Measurements from ENCODE around the gene PSMA7. TPM values are rescaled to one million over a fixed set of nuclear protein-coding genes. Genes with fewer than 3 reads are reported as not detected.

PSMA7 gene
- polyA plus RNA-seq, 1 experiment, result 478 TPM

DNA sequence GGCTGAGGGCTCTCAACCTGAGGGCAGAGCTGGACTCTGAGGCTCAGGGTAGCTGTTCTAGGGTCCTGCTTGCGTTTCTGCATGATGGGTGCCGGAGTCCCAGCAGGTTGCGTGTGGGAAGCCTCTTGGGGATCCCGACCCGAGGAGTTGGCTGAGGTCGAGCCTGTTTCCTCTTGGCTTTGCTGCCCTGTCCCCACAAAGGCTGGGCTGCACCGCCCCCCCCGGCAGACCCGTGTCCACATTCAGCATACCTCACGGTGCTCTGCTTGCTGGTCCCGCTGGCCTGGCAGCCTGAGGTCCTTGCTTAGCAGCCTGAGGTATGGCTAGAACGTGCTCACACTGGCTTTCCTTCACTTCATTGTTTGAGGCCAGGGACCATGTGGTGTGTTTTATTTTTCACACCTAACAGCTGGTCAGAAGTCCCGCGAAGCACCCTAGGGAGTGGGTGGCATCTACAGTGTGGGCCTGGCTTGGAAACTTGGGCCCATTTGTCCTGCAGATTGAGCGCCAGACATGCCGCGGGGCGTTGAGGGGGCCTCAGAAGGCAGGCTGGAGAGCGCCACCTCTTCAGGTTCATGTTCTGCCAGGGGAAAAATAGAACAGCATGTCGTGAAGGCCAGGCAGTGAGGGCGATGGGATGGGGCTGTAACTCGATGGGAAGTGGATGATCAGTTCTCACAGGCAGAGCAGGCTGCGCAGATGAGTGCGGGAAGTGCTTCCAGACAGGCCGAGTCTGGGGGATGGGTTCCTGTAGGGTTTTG is 11.5 kb downstream of the PSMA7 start:
- Histone ChIP-seq H3K36me3 (ENCODE audit: control insufficient read depth, insufficient read depth, low read length) (peaks cover 61% of the 10 kb centered on the region), H3K27me3 (ENCODE audit: control insufficient read depth, insufficient read depth, low read length) (no peaks in the 10 kb centered on the region), H3K4me3 (ENCODE audit: low read depth, low read length) (no peak overlapping the region)
- POLR2A ChIA-PET, result no interaction called here
- TF ChIP-seq, protein P1, sequence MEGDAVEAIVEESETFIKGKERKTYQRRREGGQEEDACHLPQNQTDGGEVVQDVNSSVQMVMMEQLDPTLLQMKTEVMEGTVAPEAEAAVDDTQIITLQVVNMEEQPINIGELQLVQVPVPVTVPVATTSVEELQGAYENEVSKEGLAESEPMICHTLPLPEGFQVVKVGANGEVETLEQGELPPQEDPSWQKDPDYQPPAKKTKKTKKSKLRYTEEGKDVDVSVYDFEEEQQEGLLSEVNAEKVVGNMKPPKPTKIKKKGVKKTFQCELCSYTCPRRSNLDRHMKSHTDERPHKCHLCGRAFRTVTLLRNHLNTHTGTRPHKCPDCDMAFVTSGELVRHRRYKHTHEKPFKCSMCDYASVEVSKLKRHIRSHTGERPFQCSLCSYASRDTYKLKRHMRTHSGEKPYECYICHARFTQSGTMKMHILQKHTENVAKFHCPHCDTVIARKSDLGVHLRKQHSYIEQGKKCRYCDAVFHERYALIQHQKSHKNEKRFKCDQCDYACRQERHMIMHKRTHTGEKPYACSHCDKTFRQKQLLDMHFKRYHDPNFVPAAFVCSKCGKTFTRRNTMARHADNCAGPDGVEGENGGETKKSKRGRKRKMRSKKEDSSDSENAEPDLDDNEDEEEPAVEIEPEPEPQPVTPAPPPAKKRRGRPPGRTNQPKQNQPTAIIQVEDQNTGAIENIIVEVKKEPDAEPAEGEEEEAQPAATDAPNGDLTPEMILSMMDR (IDR thresholded peaks at IDR 0.05; ENCODE audit: insufficient read depth, low read depth, low read length), result no peak
- DNase-seq (ENCODE audit: low read depth), result no peak
- CTCF ChIA-PET, result interaction anchor here (1.3 to 3.1 kb wide), 2 partner anchors 12 to 105 kb away, joined by 4 to 14 read pairs; partner anchors contain the start of genes PSMA7 and SS18L1

DNA sequence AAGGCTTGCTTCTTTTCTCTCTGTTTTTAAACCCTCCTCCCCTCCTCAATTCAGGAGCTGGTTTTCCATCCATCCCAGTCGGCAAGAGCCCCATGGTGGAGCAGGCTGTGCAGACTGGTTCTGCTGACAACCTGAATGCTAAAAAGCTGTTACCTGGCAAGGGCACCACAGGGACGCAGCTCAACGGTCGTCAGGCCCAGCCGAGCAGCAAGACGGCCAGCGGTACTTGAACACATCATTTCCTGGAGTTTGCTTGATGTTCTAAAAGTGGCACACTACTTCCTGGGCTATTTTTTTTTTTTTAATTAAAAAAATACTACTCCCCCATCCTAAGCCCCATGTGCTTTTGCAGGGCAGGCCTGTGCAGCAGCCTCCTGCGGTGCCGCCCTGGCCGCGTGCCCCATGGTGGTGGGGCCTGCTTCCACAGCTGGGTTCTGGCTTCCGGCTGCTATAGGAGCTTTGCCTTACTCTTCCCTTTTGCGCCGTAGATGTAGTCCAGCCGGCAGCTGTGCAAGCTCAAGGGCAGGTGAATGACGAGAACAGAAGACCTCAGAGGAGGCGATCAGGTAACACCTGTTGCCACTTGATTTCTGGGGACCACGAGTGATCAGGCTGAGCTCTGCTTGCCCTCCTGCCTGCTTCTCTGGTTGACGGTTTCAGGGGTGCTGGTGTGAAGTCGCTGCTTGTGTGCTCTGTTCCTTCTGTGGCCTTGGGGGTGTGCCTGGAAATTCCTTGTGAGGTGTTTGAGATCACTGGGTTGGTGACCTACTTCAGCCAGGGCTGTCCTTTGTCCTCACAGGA is 13.3 kb downstream of the PSMA7 start:
- ChIA-PET POLR2A (interaction anchor here (0.6 kb wide), 1 partner anchor 64 kb away, joined by 3 read pairs; no protein-coding TSS in a partner anchor), CTCF (interaction anchor here (0.6 to 1.4 kb wide), 3 partner anchors 8 to 104 kb away, joined by 3 to 7 read pairs (median 3); no protein-coding TSS in a partner anchor)
- H3K36me3 ChIP-seq (ENCODE audit: control insufficient read depth, insufficient read depth, low read length), result peaks cover 67% of the 10 kb centered on the region
- no peak overlapping the region for H3K4me3 ChIP-seq (ENCODE audit: low read depth, low read length)
- TF ChIP-seq, protein P1 (IDR thresholded peaks at IDR 0.05; ENCODE audit: insufficient read depth, low read depth, low read length), result no peak
- H3K27me3 ChIP-seq (ENCODE audit: control insufficient read depth, insufficient read depth, low read length), result no peaks in the 10 kb centered on the region
- no peak for DNase-seq (ENCODE audit: low read depth)

DNA sequence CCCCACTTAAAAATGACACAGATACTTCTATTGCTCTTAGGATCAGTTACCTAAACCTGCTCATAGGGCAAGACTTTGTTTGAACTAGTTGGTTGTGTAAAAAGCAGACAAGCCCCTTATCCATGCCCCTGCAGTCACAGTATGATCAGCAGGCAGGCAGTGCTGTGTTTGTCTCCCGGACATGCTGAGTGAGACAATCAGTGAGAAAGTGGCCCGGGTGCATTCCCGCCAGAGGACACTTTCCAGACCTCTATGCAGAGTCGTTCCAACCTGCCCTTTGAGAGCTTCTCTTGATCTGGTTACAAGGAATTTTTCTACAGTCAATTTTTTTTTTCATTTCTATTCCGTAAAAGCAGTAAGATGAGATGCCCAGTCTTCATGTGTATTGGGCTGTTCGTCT is 14.7 kb downstream of the PSMA7 start:
- ChIA-PET CTCF (interaction anchor here (1.4 kb wide), 1 partner anchor 9 kb away, joined by 7 read pairs; no protein-coding TSS in a partner anchor), POLR2A (no interaction called here)
- H3K4me3 ChIP-seq (ENCODE audit: low read depth, low read length), result no peak overlapping the region
- DNase-seq (ENCODE audit: low read depth), result no peak
- H3K27me3 ChIP-seq (ENCODE audit: control insufficient read depth, insufficient read depth, low read length), result no peaks in the 10 kb centered on the region
- TF ChIP-seq, protein P1 (IDR thresholded peaks at IDR 0.05; ENCODE audit: insufficient read depth, low read depth, low read length), result no peak
- H3K36me3 ChIP-seq (ENCODE audit: control insufficient read depth, insufficient read depth, low read length), result peaks cover 61% of the 10 kb centered on the region

DNA sequence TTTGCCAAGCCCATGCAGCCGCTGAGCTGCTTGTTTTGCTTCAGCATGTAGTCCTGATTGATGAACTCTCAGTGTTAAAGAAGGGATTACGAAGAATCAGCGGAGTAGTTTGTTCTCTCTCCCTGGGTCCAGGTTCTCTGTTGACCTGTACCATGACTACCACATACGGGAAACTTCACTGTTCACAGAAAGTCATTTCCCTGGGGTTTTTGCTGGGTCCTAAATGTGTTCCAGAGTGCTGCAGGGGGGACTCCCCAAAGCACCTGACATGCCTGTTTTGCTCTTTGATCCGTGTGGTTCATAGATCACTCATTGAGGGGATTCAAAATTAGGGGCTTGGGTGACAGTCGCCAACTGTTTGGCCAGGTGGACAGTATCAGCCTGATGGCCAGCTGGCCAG is 15.4 kb downstream of the PSMA7 start:
- DNase-seq (ENCODE audit: low read depth), result no peak
- Histone ChIP-seq H3K36me3 (ENCODE audit: control insufficient read depth, insufficient read depth, low read length) (peaks cover 55% of the 10 kb centered on the region), H3K4me3 (ENCODE audit: low read depth, low read length) (no peak overlapping the region), H3K27me3 (ENCODE audit: control insufficient read depth, insufficient read depth, low read length) (no peaks in the 10 kb centered on the region)
- CTCF ChIA-PET, result interaction anchor here (0.5 to 2.2 kb wide), 3 partner anchors 8 to 255 kb away, joined by 3 to 10 read pairs (median 5); no protein-coding TSS in a partner anchor
- TF ChIP-seq, protein P1 (IDR thresholded peaks at IDR 0.05; ENCODE audit: insufficient read depth, low read depth, low read length), result no peak
- POLR2A ChIA-PET, result no interaction called here

DNA sequence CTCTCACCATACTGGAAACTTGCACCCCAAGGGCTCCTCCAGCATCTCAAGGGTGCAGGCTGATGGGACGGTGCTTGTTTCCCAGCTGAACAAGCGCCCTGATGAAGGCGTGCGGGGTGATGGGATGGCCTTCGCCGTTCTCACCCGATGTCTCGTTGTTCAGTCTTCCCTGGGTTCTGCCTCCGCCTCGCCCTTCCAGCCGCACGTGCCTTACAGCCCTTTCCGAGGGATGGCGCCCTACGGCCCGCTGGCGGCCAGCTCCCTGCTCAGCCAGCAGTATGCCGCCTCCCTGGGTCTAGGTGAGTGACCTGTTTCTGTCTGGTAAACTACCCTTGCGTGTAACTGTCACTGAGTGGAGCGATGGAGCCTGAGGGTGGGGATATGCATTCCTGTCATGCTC is 17.1 kb downstream of the PSMA7 start:
- no peak for DNase-seq (ENCODE audit: low read depth)
- ChIA-PET POLR2A (no interaction called here), CTCF (interaction anchor here (1.1 to 2.2 kb wide), 5 partner anchors 10 to 115 kb away, joined by 3 to 10 read pairs (median 5); no protein-coding TSS in a partner anchor)
- TF ChIP-seq, protein P1 (IDR thresholded peaks at IDR 0.05; ENCODE audit: insufficient read depth, low read depth, low read length), result no peak
- Histone ChIP-seq H3K4me3 (ENCODE audit: low read depth, low read length) (no peak overlapping the region), H3K36me3 (ENCODE audit: control insufficient read depth, insufficient read depth, low read length) (peaks cover 41% of the 10 kb centered on the region), H3K27me3 (ENCODE audit: control insufficient read depth, insufficient read depth, low read length) (no peaks in the 10 kb centered on the region)

All from BJ (cell line).